GM21526 (cell line): Measurements from ENCODE around the gene MYH6.
"Not testable (repeated sequence)": the region's sequence is repeated elsewhere in the genome, so short reads cannot be mapped to it uniquely, and the experiment has no call there.

Experiments used
- ATAC-seq: cut with Tn5 transposase; IDR thresholded peaks from one replicate; pipeline ENCODE4 v1.9.1; 2021; ENCODE audit warnings: moderate library complexity; ENCODE audit not compliant: unreplicated experiment, low FRiP score

The MYH6 gene

GRCh38 chr14:23436327-23437132, 28.5 kb upstream of the MYH6 start:
- ATAC-seq = no peak

GRCh38 chr14:23435543-23436326, 27.7 kb upstream of the MYH6 start, which contains the start of gene MYH7:
TSS of gene MYH7 (minus strand) at chr14:23435660. CDS start at chr14:23433732, 1,928 bp downstream.
- ATAC-seq = no peak

GRCh38 chr14:23434488-23435222, 26.6 kb upstream of the MYH6 start:
- ATAC-seq = no peak

GRCh38 chr14:23433457-23433856, 25.4 kb upstream of the MYH6 start:
- no peak for ATAC-seq

GRCh38 chr14:23432946-23433345, 24.9 kb upstream of the MYH6 start:
- no peak for ATAC-seq

GRCh38 chr14:23432102-23432925, 24.2 kb upstream of the MYH6 start:
- ATAC-seq = no peak

GRCh38 chr14:23431486-23431885, 23.4 kb upstream of the MYH6 start:
- ATAC-seq = no peak

GRCh38 chr14:23430723-23431085, 22.6 kb upstream of the MYH6 start:
- no peak for ATAC-seq

- no peak for ATAC-seq
Observed at GRCh38 chr14:23430016-23430722, 22.1 kb upstream of the MYH6 start.

GRCh38 chr14:23428686-23429495, 20.8 kb upstream of the MYH6 start:
- ATAC-seq = no peak

GRCh38 chr14:23425798-23426197, 17.7 kb upstream of the MYH6 start:
- not testable (repeated sequence) for ATAC-seq

- ATAC-seq = no peak
Observed at GRCh38 chr14:23425169-23425568, 17.1 kb upstream of the MYH6 start.

- no peak for ATAC-seq
Observed at GRCh38 chr14:23423657-23424056, 15.6 kb upstream of the MYH6 start.

- no peak for ATAC-seq
Observed at GRCh38 chr14:23421594-23421993, 13.5 kb upstream of the MYH6 start.

GRCh38 chr14:23419646-23420045, 11.6 kb upstream of the MYH6 start:
- ATAC-seq = not testable (repeated sequence)

- no peak for ATAC-seq
Observed at GRCh38 chr14:23418021-23418420, 9.9 kb upstream of the MYH6 start.

- ATAC-seq = not testable (repeated sequence)
Observed at GRCh38 chr14:23417269-23417668, 9.2 kb upstream of the MYH6 start.

- ATAC-seq = no peak
Observed at GRCh38 chr14:23416801-23417200, 8.7 kb upstream of the MYH6 start.
